ENCODE results near the gene CDO1.
A peak's percentile ranks its signal among the peaks of the same experiment; 100 is the strongest.

CDO1 gene

GRCh38 chr5:115816226-115817081, at the start of gene CDO1:
Gene CDO1, minus strand, starts transcription at chr5:115816659. Its CDS starts 262 bp downstream, at chr5:115816397.
- DNase-seq (ENCODE audit: low spot score), result no peak

- DNase-seq (ENCODE audit: low spot score), result no peak
Measured at GRCh38 chr5:115859378-115859777, 42.9 kb upstream of the CDO1 start.

DNA sequence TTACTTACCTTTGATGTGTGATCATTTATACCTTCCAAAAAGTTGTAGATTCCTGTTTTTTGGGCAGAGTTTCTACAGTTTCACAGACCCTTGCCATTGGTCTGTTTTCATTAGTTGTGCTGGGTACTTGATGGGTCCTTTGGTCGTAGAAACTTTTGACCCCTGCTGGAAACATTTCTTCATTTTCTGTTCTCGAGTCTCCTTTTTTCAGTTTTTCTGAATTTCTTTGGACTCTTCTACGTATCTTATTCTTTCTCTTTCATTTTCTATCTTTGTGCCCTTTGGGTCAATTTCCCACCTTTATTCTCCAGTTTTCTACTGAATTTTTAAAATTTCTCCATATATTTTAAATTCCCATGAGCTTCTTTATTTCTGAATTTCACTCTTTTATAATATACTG, 41.9 kb upstream of the CDO1 start:
- no peak for DNase-seq (ENCODE audit: low spot score)

- no peak for DNase-seq (ENCODE audit: low spot score)
Measured at GRCh38 chr5:115857626-115858349, 41.3 kb upstream of the CDO1 start.

DNA sequence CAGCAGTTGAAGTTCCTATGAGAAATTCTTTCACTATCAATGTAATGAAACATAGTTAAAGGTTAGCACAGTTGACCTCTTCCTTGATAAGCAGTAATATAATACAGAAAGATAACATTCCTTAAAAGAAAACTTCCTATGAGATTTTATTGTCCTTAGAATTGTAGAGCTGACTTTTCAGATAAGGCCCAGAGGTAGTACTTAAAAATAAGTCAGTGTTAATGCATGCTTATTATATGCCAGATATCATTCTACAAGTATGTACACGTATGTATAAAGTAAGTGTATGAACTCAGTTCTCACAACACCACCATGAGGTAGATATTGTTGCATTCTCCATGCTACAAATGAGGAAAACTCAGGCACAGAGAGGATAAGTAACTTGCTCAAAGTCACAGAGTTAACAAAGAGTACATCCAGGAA, 40.6 kb upstream of the CDO1 start:
- DNase-seq (ENCODE audit: low spot score), result no peak

GRCh38 chr5:115855959-115856358, 39.5 kb upstream of the CDO1 start:
- no peak for DNase-seq (ENCODE audit: low spot score)

DNA sequence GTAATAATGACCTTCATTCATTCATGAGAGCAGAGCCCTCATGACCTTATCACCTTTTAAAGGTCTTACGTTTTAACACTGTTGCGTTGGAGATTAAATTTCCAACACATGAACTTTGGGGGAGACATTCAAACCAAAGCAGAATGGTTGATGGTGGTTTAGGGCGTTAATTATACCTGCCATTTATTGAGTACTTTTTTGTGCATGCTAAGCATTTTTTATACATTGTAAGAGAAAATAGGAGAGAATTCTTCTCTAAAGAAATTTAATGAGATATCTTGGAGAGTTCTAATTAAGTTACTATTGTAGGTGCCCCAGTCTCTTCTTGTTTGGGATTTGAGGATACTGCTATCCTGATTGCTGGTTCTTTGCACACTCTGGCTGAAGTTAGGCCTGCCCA, 37.7 kb upstream of the CDO1 start:
- DNase-seq (ENCODE audit: low spot score), result no peak

- no peak for DNase-seq (ENCODE audit: low spot score)
Measured at GRCh38 chr5:115850744-115851416, 34.4 kb upstream of the CDO1 start.

GRCh38 chr5:115849258-115849798, 32.9 kb upstream of the CDO1 start:
- no peak for DNase-seq (ENCODE audit: low spot score)

DNA sequence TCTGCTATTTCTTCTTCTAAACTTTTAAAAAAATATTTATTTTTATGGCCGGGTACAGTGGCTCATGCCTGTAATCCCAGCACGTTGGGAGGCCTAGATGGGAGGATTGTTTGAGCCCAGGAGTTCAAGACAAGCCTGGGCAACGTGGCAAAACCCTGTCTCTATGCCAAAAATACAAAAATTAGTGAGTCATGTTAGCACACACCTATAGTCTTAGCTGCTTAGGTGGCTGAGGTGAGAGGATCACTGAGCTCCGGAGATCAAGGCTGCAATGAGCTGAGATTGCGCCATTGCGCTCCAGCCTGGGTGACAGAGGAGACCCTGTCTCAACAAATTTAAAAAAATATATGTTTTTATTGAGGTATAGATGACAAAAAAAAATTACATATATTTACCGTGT, 30.8 kb upstream of the CDO1 start:
- DNase-seq (ENCODE audit: low spot score), result no peak

- DNase-seq (ENCODE audit: low spot score), result no peak
Measured at GRCh38 chr5:115844321-115844817, 27.9 kb upstream of the CDO1 start.

DNA sequence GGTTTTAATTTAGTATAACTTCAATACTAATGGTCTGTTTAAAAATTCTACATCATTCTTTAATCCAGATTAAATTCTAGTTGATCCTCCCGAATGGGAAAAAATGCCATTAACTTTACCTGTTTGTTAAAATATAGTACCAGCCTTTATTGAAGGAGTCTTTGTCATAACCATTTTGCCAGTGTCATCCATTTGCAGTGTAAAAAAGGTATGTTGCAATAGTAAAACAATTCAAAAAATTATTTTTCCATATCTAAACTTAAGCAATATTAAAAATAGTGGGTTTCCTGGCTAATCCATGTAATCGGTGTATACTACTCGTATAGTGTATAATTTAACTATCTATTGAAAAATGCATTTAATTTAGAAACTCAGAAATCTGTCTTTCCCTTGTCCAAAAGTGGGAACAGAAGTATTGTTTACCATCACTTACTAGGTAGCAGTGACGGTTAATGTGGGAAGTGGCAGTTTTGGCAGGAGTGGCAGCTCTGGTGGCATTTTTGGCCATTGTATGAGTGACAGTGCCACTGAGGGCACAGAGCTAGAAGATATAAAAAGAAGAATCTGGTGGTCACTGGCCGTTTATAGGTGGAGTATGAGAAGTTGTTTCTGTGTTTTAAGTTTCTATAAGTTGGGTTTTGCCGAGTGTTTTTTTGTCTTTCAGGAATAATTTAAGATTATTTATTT, 27.1 kb upstream of the CDO1 start:
- no peak for DNase-seq (ENCODE audit: low spot score)

DNA sequence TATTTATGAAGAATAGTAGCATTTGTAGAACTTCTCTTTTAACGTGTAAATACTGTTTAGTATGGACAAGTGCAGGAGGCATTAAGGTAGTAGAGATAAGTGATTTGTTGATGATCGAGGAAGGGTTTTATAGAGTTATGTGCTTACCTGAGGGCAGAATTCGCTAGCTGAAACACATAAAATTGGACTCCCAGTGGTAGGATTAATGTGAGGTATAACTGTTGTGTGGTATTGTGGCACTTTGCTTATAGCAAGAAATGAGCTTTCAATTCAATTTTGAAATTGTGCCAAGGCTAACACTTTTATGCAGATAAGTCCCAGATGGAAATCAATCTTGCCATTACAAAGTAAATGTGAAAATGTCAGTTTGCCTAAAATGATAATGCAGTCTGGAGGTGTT, 26.5 kb upstream of the CDO1 start:
- no peak for DNase-seq (ENCODE audit: low spot score)

GRCh38 chr5:115842089-115842935, 25.9 kb upstream of the CDO1 start:
- DNase-seq (ENCODE audit: low spot score), result peak; percentile 11

- DNase-seq (ENCODE audit: low spot score), result peak; percentile 89
Measured at GRCh38 chr5:115841382-115842088, 25.1 kb upstream of the CDO1 start, which contains the start of the genes AP3S1 and ATG12. Gene AP3S1, plus strand, starts transcription at chr5:115841935. Its CDS starts 103 bp downstream, at chr5:115842038. Gene ATG12, minus strand, starts transcription at chr5:115841565. Its CDS starts 13 bp downstream, at chr5:115841552.

- no peak for DNase-seq (ENCODE audit: low spot score)
Measured at GRCh38 chr5:115840873-115841272, 24.4 kb upstream of the CDO1 start.

DNA sequence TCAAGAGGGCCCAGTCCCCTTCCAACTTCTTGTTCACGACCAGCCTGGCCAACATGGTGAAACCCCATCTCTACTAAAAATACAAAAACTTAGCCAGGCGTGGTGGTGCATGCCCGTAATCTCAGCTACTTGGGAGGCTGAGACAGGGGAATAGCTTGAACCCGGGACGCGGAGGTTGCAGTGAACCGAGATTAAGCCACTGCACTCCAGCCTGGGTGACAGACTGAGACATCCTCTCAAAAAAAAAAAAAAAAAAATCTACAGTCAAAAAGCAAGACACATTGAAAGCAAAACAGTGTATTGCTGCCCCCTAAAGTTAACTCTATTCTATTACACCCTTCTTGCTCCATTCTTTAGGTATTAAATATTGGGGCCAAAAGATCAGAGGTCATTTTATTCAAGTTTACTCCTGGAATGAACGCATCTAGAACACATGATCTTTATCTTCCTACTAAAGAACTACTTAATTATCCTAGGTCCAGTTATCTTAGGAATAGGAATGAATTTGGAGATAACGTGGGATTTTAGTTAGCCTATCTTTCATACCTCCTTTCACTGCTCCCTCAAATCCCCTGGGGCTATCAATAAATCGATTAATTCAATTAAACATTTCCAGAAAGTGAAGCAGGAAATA, 22.5 kb upstream of the CDO1 start:
- peak; percentile 72 for DNase-seq (ENCODE audit: low spot score)

DNA sequence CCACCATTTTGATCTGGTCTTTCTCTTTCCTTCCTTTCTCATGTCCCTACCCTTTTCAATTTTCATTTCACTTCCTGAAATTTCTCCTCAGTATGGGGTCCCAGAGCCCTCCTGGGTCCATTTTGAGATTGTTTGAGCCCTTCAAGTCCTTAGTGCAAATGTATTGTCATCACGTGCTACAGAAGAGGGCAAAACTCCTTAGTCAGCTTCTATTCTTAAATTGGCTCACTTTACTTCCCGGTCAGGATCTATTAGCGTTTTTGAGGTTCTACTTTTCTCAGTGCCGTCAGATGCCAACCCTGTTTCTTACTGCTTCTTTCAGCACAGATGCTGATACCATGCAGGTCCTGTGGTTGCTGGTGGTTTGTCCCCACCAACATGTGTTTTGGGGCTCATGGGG, 19.0 kb upstream of the CDO1 start:
- DNase-seq (ENCODE audit: low spot score), result no peak

DNA sequence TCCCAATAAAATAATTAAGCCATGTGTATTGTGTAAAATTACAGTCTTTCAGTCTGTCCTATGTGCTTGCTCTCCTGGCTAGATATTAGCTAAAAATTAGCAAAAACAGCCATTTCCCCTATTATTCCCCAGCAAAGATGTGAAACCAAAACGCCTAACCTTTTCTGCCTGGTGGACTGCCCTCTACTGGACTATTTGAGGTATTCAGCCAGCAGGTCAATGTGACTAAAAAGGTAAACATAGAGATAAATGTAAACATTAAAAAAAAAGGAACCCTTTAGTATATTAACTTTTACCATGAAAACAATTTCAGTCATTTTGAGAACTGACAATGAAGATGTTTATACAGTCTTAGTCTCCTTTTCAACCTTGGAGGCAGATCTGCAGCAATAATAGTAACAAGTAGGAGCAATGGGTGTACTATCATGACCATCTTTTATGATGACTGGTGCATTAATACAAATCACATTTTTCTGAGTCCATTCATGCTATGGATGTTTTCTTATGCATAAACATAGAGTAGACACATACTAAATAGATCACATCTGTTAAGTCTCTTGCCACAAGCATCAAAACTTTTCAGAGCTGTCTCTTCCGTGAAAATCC, 14.8 kb upstream of the CDO1 start:
- peak; percentile 64 for DNase-seq (ENCODE audit: low spot score)
